IPS DF 6.9 (cell line): ENCODE measurements around the gene DBNDD2.

Experiments
- DNase-seq: peaks from one replicate; pipeline ENCODE4 v3.0.0-alpha.2; 2013; ENCODE audit warnings: low read depth, low spot score
- H3K27ac ChIP-seq: one replicate; pipeline ENCODE4 v1.5.1; 2013; ENCODE audit warnings: low read length, control low read depth
- H3K27me3 ChIP-seq: 2 replicates; pipeline ENCODE4 v1.6.1; 2013; ENCODE audit warnings: mild to moderate bottlenecking, low read length; ENCODE audit not compliant: control insufficient read depth, insufficient read depth
- H3K36me3 ChIP-seq: 2 replicates; pipeline ENCODE4 v1.6.1; 2013; ENCODE audit warnings: low read length; ENCODE audit not compliant: control insufficient read depth, insufficient read depth
- H3K4me1 ChIP-seq: 2 replicates; pipeline ENCODE4 v1.6.1; 2013; ENCODE audit warnings: low read length; ENCODE audit not compliant: control insufficient read depth, insufficient read depth
- H3K4me3 ChIP-seq: 2 replicates; pipeline ENCODE4 v1.5.1; 2013; ENCODE audit warnings: mild to moderate bottlenecking, low read length
- H3K9me3 ChIP-seq: 2 replicates; pipeline ENCODE4 v1.6.1; 2013; ENCODE audit warnings: low read length, inconsistent platforms; ENCODE audit not compliant: control insufficient read depth, insufficient read depth
- WGBS: extraction: QIAGEN DNeasy Blood & Tissue Kit; methylation state at CpG from one replicate; pipeline ENCODE4 v1.1.7; 2013; ENCODE audit warnings: mixed read lengths, missing lambda C conversion rate; ENCODE audit not compliant: insufficient read length, insufficient coverage; 5-methylcytosine and 5-hydroxymethylcytosine counted together

The DBNDD2 gene

DNA sequence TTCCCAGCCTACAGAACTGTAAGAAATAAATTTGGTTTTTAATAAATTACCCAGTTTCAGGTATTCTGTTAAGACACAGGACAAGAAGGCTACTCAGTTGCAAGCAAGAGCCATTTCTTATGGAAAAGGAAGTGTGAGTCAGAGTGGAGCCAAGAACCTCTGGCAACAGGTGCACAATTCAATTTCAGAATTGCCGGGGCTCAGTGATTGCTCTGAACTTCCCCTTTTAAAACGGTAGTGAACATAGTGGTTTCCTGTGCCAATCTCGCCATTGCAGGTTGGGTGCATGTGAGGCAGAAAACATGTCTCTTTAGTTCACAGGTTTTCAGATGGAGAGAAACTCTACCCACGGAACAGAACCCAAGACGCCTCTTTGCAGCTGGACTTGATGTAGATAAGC is 24.2 kb downstream of the DBNDD2 start:
- no peaks in the 10 kb centered on the region for H3K4me1 ChIP-seq
- no peak for DNase-seq
- no peak overlapping the region for H3K27ac ChIP-seq
- H3K9me3 ChIP-seq, result no peaks in the 10 kb centered on the region
- H3K4me3 ChIP-seq, result no peak overlapping the region
- no peaks in the 10 kb centered on the region for H3K36me3 ChIP-seq
- WGBS, result no CpG with 5 or more reads among the region's 5 CpGs
- H3K27me3 ChIP-seq, result no peaks in the 10 kb centered on the region

DNA sequence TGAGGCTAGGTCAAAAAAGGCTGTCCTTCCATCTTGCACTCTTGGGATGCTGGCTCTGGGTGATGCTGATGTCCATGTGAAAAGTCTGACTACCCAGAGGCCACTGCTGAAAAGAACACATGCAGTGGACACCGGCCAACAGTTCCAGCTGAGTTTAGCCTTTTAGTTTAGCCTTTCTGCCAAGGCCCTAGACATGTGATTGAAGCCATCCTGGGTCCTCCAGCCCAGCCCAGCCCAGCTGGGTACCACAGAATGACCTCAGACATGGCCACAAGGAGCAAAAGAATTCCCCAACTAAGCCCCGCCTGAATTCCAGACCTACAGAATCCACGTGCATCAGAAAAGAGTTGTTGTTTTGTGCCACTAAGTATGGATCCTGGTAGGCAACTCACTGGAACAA is 25.2 kb downstream of the DBNDD2 start:
- WGBS, result no CpG with 5 or more reads among the region's 3 CpGs
- Histone ChIP-seq H3K9me3 (no peaks in the 10 kb centered on the region), H3K27ac (no peak overlapping the region), H3K36me3 (no peaks in the 10 kb centered on the region), H3K4me1 (no peaks in the 10 kb centered on the region), H3K4me3 (no peak overlapping the region), H3K27me3 (no peaks in the 10 kb centered on the region)
- DNase-seq, result no peak

DNA sequence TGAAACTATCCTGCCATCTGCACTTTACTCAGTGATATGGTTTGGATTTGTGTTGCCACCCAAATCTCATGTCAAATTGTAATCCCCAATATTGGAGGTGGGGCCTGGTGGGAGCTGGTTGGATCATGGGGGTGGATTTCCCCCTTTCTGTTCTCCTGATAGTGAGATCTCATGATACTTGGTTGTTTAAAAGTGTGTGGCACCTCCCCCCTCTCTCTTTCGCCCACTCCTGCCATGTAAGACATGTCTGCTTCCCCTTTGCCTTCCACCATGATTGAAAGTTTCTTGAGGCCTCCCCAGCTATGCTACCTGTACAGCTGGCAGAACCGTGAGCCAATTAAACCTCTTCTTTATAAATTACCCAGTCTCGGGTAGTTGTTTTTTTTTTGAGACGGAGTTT is 25.9 kb downstream of the DBNDD2 start:
- no peaks in the 10 kb centered on the region for H3K27me3 ChIP-seq
- no peaks in the 10 kb centered on the region for H3K36me3 ChIP-seq
- DNase-seq, result no peak
- H3K9me3 ChIP-seq, result no peaks in the 10 kb centered on the region
- H3K4me3 ChIP-seq, result no peak overlapping the region
- WGBS, result no CpG with 5 or more reads among the region's 4 CpGs
- H3K4me1 ChIP-seq, result no peaks in the 10 kb centered on the region
- H3K27ac ChIP-seq, result no peak overlapping the region

DNA sequence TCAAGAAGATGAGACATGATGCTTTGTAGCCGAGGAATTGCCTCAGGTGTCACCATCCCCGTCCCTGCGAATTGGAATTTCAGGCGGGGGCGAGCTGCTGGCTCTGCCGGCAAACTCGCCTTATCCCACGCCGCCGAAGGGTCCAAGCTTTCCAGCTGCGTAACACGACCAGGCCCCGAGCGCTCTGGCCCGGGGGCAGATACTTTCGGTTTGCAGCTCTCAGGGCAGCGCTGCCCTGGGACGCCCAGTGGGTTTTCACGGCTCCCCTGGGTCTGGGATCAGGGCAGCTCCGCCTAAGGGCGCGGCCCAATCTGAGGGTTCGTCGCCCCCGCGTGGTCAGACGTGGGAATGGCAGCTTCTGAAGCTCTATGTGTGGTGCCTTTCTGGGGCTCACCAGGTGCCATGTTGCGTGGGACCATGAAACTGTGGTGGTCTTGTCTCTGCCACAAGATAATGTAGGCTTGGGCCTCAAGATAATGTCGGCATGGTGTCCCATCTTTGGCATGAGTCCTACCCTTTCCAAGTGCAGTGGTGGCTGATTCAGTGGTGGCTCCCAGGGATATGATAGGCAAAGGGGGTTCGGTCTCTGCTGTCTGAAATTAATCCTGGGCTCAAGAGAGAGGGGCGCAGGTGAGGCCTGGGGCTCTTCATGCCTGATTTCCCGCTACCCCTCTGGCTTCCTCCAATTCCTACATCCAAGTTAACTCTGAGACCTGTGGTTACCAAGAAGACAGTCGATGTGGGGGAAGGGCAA is 28.8 kb downstream of the DBNDD2 start:
- Histone ChIP-seq H3K27ac (no peak overlapping the region), H3K27me3 (no peaks in the 10 kb centered on the region), H3K4me3 (peak overlapping the region; percentile 42; the same call in 1 of the 2 replicates), H3K9me3 (no peaks in the 10 kb centered on the region), H3K4me1 (no peaks in the 10 kb centered on the region), H3K36me3 (no peaks in the 10 kb centered on the region)
- peak; percentile 72 for DNase-seq
- WGBS, result no CpG with 5 or more reads among the region's 33 CpGs

DNA sequence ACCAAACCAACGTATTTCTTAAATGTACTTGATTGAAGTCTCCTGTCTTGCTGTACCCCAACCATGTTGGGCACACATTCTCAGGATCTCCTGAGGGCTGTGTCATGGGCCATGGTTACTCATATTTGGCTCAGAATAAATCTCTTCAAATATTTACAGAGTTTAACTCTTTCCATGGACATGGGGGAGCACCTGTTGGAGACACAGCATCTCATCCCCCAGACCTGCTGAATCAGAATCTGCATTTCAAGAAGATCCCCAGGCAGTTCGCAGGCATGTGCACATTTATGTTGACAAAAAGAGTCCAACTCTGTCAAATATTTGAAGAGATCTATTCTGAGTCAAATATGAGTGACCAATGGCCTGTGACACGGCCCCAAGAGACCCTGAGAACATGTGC is 32.3 kb downstream of the DBNDD2 start:
- Histone ChIP-seq H3K27ac (no peak overlapping the region), H3K4me1 (no peaks in the 10 kb centered on the region), H3K9me3 (no peaks in the 10 kb centered on the region), H3K36me3 (no peaks in the 10 kb centered on the region), H3K4me3 (no peak overlapping the region), H3K27me3 (no peaks in the 10 kb centered on the region)
- WGBS, result no CpG with 5 or more reads among the region's 3 CpGs
- no peak for DNase-seq

DNA sequence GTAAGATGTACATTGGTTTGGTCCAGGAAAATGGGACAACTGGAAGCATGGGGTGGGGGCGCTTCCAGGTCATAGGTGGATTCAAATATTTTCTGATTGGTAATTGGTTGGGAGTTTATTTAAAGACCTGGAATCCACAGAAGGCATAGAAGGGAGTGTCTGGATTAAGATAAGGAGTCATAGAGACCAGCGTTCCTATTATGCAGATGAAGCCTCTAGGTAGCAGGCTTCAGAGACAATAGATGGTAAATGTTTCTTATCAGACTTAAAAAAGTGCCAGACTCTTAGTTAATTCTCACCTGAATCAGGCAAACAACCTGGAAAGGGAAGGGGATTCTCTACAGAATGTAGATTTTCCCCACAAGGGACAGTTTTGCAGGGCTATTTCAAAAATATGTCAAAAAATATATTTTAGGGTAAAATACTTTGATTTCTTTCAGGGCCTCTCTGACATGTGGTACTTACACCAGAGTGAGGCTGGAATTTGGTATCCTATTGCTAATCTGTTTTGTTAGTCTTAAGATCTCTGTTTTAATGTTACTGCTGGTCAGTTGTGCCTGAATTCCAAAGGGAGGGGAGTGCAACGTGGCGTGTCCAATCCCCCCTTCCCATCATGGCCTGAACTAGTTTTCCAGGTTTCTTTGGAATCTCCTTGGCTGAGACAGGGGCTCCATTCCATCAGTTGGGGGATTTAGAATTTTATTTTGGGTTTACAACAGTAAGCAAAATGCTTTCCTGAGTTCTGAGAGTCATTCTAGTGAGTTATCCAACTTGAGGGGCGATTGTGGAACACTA is 33.0 kb downstream of the DBNDD2 start:
- no peak for DNase-seq

DNA sequence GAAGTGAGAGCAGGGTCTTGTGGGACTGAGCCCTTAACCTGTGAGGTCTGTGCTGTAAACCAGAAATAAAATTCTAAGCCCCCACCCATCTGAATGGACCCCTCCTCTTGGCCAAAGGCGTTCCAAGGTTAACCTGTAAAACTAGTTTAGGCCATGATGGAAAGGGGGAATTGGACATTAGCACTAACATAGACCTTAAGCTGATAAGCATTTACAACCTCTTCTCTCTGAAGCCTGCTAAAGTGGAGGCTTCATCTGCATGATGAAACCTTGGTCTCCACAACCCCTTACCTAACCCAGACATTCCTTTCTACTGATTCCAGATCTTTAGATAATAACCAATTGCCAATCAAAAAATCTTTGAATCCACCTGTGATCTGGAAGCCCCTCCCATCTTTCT is 33.7 kb downstream of the DBNDD2 start:
- Histone ChIP-seq H3K27ac (no peak overlapping the region), H3K4me1 (no peaks in the 10 kb centered on the region), H3K9me3 (no peaks in the 10 kb centered on the region), H3K27me3 (no peaks in the 10 kb centered on the region), H3K36me3 (no peaks in the 10 kb centered on the region), H3K4me3 (no peak overlapping the region)
- no CpG with 5 or more reads among the region's 1 CpG for WGBS
- DNase-seq, result no peak

More for the DNA sequence above, 33.0 kb downstream of the DBNDD2 start:
- no peak overlapping the region for H3K4me3 ChIP-seq
- WGBS, result no CpG with 5 or more reads among the region's 5 CpGs
- no peaks in the 10 kb centered on the region for H3K36me3 ChIP-seq
- H3K27me3 ChIP-seq, result no peaks in the 10 kb centered on the region
- H3K9me3 ChIP-seq, result no peaks in the 10 kb centered on the region
- H3K27ac ChIP-seq, result no peak overlapping the region
- no peaks in the 10 kb centered on the region for H3K4me1 ChIP-seq

DNA sequence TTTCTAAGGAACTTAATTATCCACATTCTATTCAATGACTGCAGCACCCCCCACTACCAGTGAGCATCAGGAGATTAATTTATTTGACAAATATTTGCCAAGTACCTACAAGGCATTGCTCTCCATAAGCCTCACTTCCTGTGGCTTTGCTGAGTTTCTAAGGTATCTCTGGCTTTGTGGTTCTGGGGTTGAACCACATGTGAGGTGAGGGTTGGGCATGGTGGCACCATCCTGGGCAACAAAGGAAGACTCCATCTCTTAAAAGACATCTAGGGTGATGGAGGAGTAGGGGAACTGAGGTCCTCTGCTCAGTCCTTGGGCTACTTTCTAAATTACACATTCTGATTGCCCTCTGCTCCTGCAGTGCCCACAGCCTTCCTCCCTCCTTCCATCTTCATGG is 36.0 kb downstream of the DBNDD2 start:
- no peaks in the 10 kb centered on the region for H3K4me1 ChIP-seq
- H3K36me3 ChIP-seq, result no peaks in the 10 kb centered on the region
- no peak overlapping the region for H3K4me3 ChIP-seq
- no peak overlapping the region for H3K27ac ChIP-seq
- no peaks in the 10 kb centered on the region for H3K9me3 ChIP-seq
- no peaks in the 10 kb centered on the region for H3K27me3 ChIP-seq
- DNase-seq, result no peak

DNA sequence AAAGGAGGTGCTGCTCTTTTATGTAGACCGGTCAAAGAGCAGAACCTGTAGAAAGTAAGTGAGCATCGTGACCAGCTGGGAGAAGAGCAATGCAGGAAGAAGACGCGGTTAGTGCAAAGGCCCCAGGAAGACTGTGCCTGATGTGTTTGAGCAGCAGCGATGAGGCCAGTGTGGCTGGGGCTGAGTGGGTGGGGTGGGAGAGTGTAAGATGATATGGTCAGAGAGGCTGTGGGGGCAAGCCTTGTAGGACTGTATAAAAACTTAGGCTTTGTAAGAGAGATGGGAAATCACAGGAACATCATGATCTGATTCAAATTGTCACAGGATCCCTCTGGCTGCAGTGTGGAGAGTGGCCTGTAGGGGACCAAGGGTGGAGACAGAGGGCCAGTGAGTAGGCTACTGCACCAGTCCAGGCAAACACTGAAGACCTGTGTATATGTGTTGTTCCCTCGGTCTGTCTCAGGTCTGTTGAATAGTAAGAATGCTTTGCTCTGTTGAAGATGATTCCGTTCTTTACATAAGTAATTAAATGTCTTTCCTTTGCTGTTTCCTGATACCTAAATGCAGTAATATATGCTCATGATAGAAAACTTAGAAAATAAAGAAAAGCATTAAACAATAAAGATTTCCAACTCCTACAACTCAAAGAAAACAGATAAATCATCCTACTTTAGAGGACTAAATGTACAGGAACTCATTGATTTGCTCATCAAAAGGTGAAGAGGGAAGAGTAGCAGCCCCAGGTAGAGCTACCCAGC is 37.9 kb downstream of the DBNDD2 start:
- Histone ChIP-seq H3K36me3 (no peaks in the 10 kb centered on the region), H3K27ac (no peak overlapping the region), H3K27me3 (no peaks in the 10 kb centered on the region), H3K4me3 (no peak overlapping the region), H3K4me1 (no peaks in the 10 kb centered on the region), H3K9me3 (no peaks in the 10 kb centered on the region)
- DNase-seq, result no peak
- no CpG with 5 or more reads among the region's 7 CpGs for WGBS

DNA sequence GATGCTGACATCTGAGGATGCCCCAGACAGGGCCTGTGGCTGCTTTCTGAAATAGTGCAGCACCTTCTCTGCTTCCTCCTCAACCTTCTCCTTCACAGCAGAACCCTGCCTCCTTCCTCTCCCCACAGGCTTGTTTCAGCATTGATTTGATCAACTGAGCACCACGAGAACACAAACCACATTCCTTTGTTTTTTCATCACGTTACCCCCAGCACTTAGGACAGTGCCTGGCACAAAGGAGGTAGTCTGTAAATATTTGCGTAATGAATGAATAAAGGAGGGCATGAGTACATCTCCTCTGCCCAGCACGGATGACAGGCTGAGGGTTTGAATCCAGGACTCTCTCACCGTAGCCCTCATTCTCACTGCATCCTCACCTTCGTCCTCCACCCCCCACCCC is 40.2 kb downstream of the DBNDD2 start:
- no peak overlapping the region for H3K4me3 ChIP-seq
- no peaks in the 10 kb centered on the region for H3K9me3 ChIP-seq
- no peaks in the 10 kb centered on the region for H3K27me3 ChIP-seq
- H3K36me3 ChIP-seq, result no peaks in the 10 kb centered on the region
- WGBS, result no CpG with 5 or more reads among the region's 6 CpGs
- no peak overlapping the region for H3K27ac ChIP-seq
- DNase-seq, result no peak
- H3K4me1 ChIP-seq, result no peaks in the 10 kb centered on the region
